HL-60/S4 (cell line): Measurements from ENCODE around the gene OR4C5.
"Not testable (repeated sequence)": the region's sequence is repeated elsewhere in the genome, so short reads cannot be mapped to it uniquely, and the experiment has no call there.

Source experiments
- in situ Hi-C: fragments of 300-500 bp; cut with MboI; formaldehyde crosslinking; loops from 2 replicates; pipeline ENCODE4 v1.14.3; 2022; ENCODE audit warnings: low sequenced_read_pairs

OR4C5 gene

DNA sequence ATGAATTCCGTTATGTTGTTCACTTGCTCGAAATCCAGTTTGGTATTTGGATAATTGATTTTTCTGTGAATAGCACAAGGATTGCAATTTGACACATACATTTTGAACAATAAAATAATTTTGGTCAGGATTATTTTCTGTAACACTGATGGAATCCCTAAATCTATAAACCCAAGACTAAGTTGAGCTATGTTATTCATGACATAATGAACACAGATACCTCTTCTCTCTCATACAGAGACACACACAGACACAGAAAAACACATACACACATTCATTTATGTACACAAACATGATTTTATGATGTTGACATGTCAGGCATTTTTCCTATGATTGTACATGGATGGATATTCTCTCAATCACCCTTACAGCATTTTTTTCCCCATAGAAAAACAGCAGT is at the start of gene OR4C5:
OR4C5 (minus strand) TSS at position 101 of the 400 bp plus-strand sequence; CDS start at position 101, 0 bp downstream.
- in situ Hi-C loops, result no loop called here

GRCh38 chr11:48384670-48385069 is 18.4 kb upstream of the OR4C5 start:
- in situ Hi-C loops, result no loop called here

DNA sequence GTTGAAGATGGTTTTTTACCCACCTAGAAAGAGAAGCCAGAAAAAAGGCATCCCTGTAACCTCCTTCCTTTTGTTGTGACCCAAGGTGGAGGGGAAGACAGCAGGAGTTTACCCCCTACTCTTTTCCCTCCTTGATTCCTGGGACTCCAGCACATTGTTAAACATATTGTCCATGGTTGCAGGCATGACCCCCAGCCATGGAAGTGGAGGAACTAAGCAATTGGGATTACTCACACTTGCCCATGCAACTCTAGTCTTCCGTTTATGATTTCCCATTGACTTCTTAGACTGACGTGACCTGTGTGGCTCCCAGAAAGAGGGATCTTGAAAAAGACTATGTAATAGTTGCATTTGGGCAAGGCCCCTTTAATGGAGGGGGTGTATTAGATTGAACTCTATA is 17.9 kb upstream of the OR4C5 start:
- in situ Hi-C loops, result not testable (repeated sequence)

GRCh38 chr11:48361289-48361688 is 5.0 kb downstream of the OR4C5 start:
- in situ Hi-C loops, result not testable (repeated sequence)

DNA sequence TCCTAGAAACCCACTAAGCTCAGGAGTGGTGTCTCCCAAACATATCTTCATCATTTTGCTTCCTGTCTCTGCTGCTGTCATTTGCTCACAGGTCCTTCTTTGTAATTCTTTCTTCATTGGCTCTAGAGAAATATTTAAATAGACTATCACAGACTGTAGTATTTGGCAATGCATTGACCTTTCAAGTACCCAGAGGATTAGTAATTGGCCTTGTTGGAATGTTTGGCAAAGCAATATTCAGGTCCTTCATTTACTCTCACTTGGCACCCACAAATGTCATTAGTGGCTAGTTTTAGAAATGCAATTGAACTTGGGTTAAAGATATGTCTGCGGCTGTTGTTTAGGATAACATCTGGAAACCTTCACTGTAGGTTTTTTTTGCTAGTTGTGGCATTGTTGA is 11.6 kb downstream of the OR4C5 start:
- in situ Hi-C loops, result no loop called here

DNA sequence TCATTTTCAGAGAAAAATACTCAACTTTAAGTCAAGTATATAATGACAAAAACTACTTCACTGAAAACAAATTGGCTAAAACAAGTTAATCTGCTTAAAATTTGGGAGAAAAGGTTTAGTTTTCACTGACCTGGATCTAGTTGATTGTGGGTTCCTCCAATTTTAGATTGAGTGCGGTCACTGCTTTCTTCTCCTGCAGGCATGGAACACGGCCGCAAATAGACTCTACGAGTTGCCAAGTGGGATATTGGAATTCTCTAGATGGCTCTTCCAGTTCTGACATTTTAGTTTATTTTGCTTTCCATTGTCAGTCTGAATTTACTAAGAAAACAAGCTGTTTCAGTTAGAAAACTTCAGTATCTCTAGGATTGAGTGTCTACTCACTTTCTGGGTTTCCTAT is 12.3 kb downstream of the OR4C5 start:
- in situ Hi-C loops, result no loop called here

DNA sequence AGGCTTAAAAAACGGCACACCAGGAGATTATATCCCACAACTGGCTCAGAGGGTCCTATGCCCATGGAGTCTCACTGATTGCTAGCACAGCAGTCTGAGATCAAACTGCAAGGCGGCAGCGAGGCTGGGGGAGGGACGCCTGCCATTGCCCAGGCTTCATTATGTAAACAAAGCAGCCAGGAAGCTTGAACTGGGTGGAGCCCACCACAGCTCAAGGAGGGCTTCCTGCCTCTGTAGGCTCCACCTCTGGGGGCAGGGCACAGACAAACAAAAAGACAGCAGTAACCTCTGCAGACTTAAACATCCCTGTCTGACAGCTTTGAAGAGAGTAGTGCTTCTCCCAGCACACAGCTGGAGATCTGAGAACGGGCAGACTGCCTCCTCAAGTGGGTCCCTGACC is 20.0 kb downstream of the OR4C5 start:
- in situ Hi-C loops, result not testable (repeated sequence)

GRCh38 chr11:48342505-48342904 is 23.8 kb downstream of the OR4C5 start:
- in situ Hi-C loops, result not testable (repeated sequence)

GRCh38 chr11:48341466-48341865 is 24.8 kb downstream of the OR4C5 start:
- in situ Hi-C loops, result no loop called here

DNA sequence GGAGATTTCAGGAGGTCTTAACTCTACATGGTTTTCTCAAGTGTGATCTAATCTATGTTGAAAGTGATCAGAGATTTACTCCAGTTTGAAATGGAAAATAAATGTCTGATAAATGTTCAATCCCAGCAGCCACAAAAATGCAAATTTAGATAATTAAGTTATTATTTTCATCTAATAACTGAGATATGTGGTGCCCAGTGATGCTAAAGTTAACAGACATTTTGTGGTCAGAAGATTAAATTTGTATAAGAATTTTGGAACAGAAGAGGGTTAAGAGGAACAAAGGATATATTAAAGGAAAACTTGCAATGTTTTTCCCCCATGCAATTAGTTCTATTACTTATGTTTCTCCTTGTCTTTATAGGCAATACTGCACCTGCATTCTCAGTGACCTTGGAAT is 41.6 kb downstream of the OR4C5 start, which contains the start of gene OR4C3:
OR4C3 (plus strand) TSS at position 301 of the 400 bp plus-strand sequence. CDS start 102 bp downstream, outside the sequence.
- in situ Hi-C loops, result not testable (repeated sequence)

DNA sequence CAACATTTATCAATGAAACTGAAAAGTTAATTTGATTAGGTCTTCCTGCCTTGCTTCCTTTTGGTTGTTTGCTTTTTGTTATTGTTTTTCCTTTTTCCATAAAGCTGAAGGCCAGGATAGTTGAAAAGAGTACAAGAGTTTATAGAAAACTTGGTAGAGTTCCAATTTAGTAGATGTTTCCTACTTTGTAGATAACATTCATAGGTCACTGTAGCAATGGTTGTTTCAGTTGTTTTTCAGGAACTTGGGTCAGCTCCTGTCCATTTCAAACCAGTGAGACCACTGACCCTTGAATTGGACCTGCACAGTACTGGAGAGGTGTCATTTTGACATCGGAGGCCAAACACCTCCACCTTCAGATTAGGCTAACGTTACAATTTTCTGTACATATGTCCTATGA is 46.5 kb downstream of the OR4C5 start:
- in situ Hi-C loops, result not testable (repeated sequence)
